ENCODE results near the gene MDP1.

The MDP1 gene

GRCh38 chr14:24172871-24173281 lies 43.0 kb downstream of the MDP1 start:
- in situ Hi-C loops (cut with MboI; ENCODE audit: low pct_unique_long_range_greater_than_20kb, low sequenced_read_pairs, unreplicated experiment) = no loop called here
- TF ChIP-seq CTCF (IDR thresholded peaks at IDR 0.05; ENCODE audit: extremely low read depth, insufficient read depth, missing control alignments) = no peak
- DNase-seq (ENCODE audit: low spot score) = no peak

DNA sequence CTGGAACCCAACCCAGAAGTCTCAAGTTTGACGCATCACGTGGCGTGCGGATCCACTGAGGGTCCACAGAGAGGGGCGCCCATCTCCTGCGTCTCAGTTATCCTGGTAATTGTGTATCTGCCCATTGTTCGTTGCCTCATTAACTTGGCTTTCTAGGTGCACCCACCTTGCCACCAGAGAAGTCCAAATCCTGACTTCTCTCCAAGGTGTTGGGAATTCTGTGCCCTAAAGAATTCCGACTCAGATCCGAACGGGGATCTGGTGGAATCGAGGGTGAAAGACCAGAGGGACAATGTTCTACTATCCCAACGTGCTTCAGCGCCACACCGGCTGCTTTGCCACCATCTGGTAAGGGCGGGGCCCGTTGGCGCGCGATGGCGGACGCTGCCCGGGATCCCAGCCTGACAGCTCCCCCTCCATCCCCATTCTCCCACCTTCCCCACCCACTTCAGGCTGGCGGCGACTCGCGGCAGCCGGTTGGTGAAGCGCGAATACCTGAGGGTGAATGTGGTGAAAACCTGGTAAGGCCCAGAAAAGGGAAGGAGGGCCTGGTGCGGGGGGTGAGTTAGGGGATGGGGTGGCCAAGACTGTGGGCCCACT lies 43.5 kb downstream of the MDP1 start:
- in situ Hi-C loops (cut with MboI; ENCODE audit: low pct_unique_long_range_greater_than_20kb, low sequenced_read_pairs, unreplicated experiment) = no loop called here
- no peak for DNase-seq (ENCODE audit: low spot score)
- TF ChIP-seq CTCF (IDR thresholded peaks at IDR 0.05; ENCODE audit: extremely low read depth, insufficient read depth, missing control alignments) = no peak

DNA sequence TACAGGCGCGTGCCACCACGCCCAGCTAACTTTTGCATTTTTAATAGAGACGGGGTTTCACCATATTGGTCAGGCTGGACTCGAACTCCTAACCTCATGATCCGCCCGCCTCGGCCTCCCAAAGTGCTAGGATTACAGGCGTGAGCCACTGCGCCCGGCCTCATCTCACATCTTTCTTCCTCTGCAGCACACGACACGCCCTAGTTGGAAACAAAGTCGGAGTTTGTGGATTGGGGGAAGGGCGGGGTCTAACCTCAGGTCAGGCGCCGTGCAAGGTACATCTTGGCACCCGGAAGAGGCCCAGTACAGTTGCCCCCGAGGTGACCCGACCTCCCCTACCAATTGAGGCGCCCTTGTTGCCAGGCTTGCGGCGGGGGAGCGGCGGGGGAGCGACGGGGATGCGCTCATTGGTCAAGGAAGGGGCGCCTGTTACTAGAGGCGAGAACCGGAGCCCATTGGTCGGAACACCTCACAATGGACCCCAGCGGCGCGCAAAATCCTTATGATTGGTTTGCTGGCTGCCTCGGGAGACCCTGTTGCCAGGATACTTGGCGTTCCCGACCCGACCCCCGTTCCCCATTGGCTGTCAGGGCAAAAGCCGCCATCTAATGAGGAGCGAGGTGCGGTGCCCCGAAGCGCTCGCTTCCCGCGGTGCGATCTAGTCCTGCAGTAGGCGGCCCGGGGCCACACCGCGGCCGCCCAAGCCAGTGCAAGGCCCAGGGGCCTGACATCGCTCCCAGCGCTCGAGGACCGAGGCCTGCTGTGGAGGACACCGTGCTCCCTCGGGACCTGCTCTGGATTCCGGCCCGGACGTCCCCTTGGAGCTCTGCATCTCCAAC lies 44.2 kb downstream of the MDP1 start, which contains the start of gene REC8:
TSS of gene REC8 (plus strand) at position 659 of the 839 bp plus-strand sequence. CDS start 473 bp downstream, outside the sequence.
- DNase-seq (ENCODE audit: low spot score) = peak; percentile 98
- in situ Hi-C loops (cut with MboI; ENCODE audit: low pct_unique_long_range_greater_than_20kb, low sequenced_read_pairs, unreplicated experiment) = no loop called here
- no peak for TF ChIP-seq CTCF (IDR thresholded peaks at IDR 0.05; ENCODE audit: extremely low read depth, insufficient read depth, missing control alignments)

GRCh38 chr14:24167469-24168114 lies 48.3 kb downstream of the MDP1 start:
- no peak for TF ChIP-seq CTCF (IDR thresholded peaks at IDR 0.05; ENCODE audit: extremely low read depth, insufficient read depth, missing control alignments)
- in situ Hi-C loops (cut with MboI; ENCODE audit: low pct_unique_long_range_greater_than_20kb, low sequenced_read_pairs, unreplicated experiment) = no loop called here
- no peak for DNase-seq (ENCODE audit: low spot score)

DNA sequence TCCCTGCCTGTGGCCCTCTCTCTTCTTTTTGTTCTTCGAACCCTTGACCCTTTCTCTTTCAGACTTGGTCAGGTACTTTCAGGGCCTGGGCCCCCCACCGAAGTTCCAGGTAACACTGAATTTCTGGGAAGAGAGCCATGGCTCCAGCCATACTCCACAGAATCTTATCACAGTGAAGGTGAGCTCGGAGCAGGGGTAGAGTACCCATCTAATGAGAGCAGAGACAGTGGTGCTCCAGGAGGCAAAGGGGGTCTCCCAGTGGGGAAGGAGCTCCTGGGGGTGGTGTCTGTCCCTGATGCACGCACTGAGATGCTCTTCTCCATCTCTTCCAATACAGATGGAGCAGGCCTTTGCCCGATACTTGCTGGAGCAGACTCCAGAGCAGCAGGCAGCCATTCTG lies 50.1 kb downstream of the MDP1 start:
- in situ Hi-C loops (cut with MboI; ENCODE audit: low pct_unique_long_range_greater_than_20kb, low sequenced_read_pairs, unreplicated experiment) = no loop called here
- no peak for TF ChIP-seq CTCF (IDR thresholded peaks at IDR 0.05; ENCODE audit: extremely low read depth, insufficient read depth, missing control alignments)
- no peak for DNase-seq (ENCODE audit: low spot score)

DNA sequence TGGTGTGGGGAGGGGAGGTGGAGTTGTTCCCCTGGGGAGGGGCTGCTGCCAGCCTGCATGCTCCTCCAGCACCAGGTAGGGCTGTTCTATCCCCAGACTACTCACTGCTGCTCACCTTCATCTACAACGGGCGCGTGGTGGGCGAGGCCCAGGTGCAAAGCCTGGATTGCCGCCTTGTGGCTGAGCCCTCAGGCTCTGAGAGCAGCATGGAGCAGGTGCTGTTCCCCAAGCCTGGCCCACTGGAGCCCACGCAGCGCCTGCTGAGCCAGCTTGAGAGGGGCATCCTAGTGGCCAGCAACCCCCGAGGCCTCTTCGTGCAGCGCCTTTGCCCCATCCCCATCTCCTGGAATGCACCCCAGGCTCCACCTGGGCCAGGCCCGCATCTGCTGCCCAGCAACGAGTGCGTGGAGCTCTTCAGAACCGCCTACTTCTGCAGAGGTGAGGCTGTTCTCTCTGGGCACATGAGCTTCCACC lies 51.3 kb downstream of the MDP1 start:
- TF ChIP-seq CTCF (IDR thresholded peaks at IDR 0.05; ENCODE audit: extremely low read depth, insufficient read depth, missing control alignments) = no peak
- in situ Hi-C loops (cut with MboI; ENCODE audit: low pct_unique_long_range_greater_than_20kb, low sequenced_read_pairs, unreplicated experiment) = no loop called here
- no peak for DNase-seq (ENCODE audit: low spot score)
